ENCODE measurements around the gene NUAK1. TPM values are rescaled to one million over a fixed set of nuclear protein-coding genes. Genes with fewer than 3 reads are reported as not detected.
"Not testable (repeated sequence)": the region's sequence is repeated elsewhere in the genome, so short reads cannot be mapped to it uniquely, and the experiment has no call there.

The NUAK1 gene
- total RNA-seq, 2 experiments from 2014 or later = not detected

- ChIA-PET CTCF (no interaction called here), POLR2A (no interaction called here)
Measured at GRCh38 chr12:106021516-106021915, 117.2 kb downstream of the NUAK1 start.

GRCh38 chr12:106020736-106021135 is 118.0 kb downstream of the NUAK1 start:
- ChIA-PET POLR2A (no interaction called here), CTCF (no interaction called here)

- ChIA-PET POLR2A (no interaction called here), CTCF (no interaction called here)
Measured at GRCh38 chr12:106019144-106019543, 119.6 kb downstream of the NUAK1 start.

GRCh38 chr12:106018286-106018685 is 120.5 kb downstream of the NUAK1 start:
- ChIA-PET POLR2A (no interaction called here), CTCF (no interaction called here)

GRCh38 chr12:106016601-106017278 is 122.0 kb downstream of the NUAK1 start:
- CTCF ChIA-PET = not testable (repeated sequence)

GRCh38 chr12:106015646-106016045 is 123.1 kb downstream of the NUAK1 start:
- CTCF ChIA-PET = no interaction called here
- POLR2A ChIA-PET = no interaction called here

More at GRCh38 chr12:106016601-106017278, 122.0 kb downstream of the NUAK1 start:
- POLR2A ChIA-PET = not testable (repeated sequence)

GRCh38 chr12:106013941-106014340 is 124.8 kb downstream of the NUAK1 start:
- ChIA-PET CTCF (no interaction called here), POLR2A (no interaction called here)

Other genes starting within 250 kb of the NUAK1 start
- gene CKAP4, start 109.1 kb upstream of the NUAK1 start, total RNA-seq = 10 to 100 TPM; 14.2 to 15.3 TPM
- gene TCP11L2, start 163.8 kb upstream of the NUAK1 start, total RNA-seq = 1 to 10 TPM; 2.7 to 2.9 TPM
- gene POLR3B, start 218.8 kb upstream of the NUAK1 start, total RNA-seq = 10 to 100 TPM; 14.5 to 14.6 TPM

Data from activated CD8-positive, alpha-beta memory T cell treated with anti-CD3 and anti-CD28 coated beads for 36 hours (primary cell).